Testis (tissue), 2 donors: ENCODE results near the gene DAB2IP.

ENCODE experiments used
- CTCF ChIP-seq, 3 experiments: fragments of 450-650 bp in 2 of 3; fragments of 200-600 bp in 1 of 3; sonication (generic) in 1 of 3; IDR thresholded peaks; one replicate each; pipeline ENCODE4 v1.5.1; 2016 to 2019; ENCODE audit warnings: antibody characterized with exemption in 3 of 3, mild to moderate bottlenecking in 2 of 3, moderate library complexity in 1 of 3
- POLR2A ChIP-seq: fragments of 450-650 bp; IDR thresholded peaks from one replicate; pipeline ENCODE4 v1.6.1; 2017; ENCODE audit warnings: antibody characterized with exemption, mild to moderate bottlenecking, moderate library complexity

GRCh38 chr9:121701736-121702261 lies 50.4 kb downstream of the DAB2IP start:
- TF ChIP-seq CTCF (IDR thresholded peaks at IDR 0.05): no peak
- TF ChIP-seq POLR2A: no peak
